NCI-H1092 (cell line): ENCODE measurements around the gene PCK2.

ENCODE experiments used
- DNase-seq: peaks from one replicate; lab custom pipeline; 2025; lab: John Stamatoyannopoulos, UW

Gene PCK2

DNA sequence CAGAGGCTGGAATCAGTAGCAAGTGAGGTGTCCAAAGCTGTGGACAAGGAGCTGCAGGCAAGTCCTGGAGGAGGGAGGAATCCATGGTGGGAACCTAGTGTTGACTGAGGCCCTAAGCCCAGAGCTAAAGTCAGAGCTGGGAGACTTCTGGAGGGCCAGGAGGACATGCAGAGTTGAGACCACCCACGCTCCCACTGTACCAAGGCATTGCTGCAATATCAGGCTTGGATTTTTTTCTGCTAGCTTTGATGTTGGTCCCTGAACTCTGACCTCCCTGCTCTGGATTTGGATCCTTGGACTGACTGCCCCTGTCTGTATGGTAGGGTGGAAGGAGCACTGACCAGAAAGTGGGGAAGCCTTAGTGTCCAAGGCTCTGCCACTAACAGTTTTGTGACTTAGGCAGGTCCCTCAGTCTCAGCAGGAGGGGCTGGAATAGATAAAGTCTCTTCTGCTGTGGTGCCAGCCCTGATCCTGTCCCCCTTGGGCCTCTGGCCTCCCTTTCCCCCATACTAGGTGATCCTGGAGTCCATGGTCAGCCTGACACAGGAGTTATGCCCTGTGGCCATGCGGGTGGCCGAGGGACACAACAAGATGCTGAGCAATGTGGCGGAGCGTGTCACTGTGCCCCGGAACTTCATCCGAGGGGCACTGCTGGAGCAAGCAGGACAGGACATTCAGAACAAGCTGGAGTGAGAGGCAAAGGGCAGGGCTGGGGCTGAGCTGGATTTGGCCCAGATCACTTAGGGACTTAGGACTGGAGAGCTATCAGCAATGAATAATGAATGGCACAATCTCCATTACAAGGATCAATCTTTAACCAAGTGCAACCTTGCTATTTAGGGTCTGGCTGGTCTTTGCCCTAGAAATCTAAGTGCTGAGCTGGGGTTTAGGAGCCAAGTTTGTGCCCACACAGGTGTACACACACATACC is 32.9 kb upstream of the PCK2 start:
- DNase-seq: no peak

- no peak for DNase-seq
Measured at GRCh38 chr14:24062216-24062980, 31.7 kb upstream of the PCK2 start.

DNA sequence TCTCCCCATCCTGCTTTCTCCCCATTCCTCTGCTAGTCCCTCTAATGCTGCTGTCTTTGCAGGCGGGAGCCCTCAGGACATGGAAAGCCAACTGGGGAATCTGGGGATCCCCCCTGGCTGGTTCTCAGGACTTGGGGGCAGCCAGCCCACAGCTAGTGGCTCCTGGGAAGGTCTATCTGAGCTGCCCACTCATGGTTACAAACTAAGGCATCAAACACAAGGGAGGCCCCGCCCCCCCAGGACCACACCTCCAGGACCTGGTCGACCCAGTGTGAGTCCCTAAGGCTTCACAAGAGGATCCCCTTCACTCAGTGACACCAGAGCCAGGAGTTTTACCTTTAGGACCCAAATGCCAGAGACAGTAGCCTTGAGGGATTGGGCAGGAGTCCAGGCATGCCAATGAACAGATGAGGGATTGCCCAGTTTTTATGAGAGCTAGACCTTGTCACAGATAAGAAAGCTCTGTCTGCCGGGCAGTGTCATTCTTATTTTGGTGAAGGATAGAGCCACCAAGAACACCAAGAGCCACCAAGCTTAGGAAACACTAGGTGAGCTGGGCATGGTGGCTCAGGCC is 30.8 kb upstream of the PCK2 start:
- DNase-seq: no peak

GRCh38 chr14:24064091-24064795 is 29.9 kb upstream of the PCK2 start:
- no peak for DNase-seq

DNA sequence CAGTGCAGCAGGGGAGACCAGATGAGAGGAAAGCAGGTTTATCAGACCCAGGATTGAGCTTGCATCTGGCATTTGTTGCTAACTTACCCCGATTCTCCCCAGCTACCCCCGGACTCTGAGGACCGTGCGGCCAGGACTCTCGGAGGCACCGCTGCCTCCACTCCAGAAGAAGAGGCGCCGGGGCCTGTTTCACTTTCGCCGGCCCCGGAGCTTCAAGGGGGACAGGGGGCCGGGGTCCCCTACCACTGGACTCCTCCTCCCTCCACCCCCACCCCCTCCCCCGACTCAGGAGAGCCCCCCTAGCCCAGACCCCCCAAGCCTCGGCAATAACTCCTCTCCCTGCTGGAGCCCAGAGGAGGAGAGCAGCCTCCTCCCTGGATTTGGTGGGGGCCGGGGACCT is 29.3 kb upstream of the PCK2 start:
- no peak for DNase-seq

- DNase-seq: no peak
Measured at GRCh38 chr14:24065408-24065807, 28.7 kb upstream of the PCK2 start.

GRCh38 chr14:24066496-24067132 is 27.5 kb upstream of the PCK2 start:
- no peak for DNase-seq

DNA sequence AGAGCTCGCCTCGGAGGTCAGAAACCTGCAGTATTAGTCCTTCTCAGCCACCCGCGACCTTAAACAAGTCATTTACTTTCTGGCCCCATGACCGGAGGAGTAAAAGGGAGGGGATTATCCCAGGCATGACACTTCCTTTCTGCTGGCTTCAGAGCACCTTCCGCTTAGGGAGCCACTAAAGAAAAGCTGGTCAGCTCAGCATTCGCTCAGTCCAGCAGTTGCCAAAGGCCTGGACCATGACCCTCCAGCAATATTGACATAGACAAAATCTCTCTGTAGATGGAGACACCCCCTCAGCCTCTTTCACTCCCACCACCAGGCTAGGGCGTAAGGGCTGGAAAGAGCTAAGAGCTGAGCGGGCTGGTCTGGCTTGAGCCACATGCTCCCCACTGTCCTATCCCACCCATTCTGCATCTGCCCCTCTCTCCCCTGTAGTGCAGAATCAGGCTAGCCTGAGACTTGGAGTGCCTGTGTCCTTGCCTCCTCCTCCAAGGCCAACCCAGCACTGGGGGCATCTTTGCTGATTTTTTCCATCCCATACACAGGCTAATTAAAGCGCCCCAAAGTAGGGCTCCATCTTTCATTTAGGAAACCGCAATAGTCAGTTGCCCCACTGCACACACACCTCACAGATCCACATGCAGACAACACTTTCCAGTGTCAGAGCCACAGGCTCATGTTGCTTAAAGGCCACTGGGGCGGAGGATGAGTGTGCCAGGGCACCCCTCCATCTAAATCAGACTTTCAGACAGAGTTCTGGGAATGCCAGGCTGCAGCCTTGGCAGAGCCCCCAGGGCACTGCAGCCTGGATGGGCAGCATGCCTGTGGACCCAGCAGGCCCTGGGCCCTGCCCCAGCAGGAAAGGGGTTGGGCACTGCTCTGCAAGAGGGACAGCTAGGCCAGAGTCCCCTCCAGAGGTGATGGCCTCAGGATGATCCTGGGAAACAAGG is 26.7 kb upstream of the PCK2 start:
- no peak for DNase-seq

DNA sequence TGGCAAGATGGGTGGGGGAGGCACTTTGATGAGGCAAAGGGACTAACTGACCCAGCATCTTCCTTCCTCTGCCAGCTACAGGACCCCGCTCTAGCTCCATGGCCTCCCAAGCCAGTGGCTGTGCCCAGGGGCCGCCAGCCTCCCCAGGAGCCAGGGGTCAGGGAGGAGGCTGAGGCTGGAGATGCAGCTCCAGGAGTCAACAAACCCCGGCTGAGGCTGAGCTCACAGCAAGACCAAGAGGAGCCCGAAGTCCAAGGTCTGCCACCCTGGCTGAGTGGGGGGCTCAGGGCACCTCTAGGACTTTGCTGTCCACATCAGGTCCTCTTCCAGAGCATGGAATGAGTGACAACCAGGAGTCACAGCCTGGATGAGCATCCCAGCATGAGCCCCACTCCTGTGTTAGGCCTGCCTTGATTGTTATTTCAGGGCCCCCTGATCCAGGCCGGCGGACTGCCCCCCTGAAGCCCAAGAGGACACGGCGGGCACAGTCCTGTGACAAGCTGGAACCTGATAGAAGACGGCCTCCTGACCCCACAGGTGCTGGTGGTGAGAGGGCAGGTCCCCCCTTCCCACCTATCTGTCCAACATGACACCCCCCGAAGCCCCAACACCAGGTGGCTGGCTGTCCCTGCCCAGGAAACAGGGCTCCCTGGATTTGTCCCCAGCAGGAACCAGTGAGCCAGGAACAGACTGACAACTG is 25.2 kb upstream of the PCK2 start:
- no peak for DNase-seq

DNA sequence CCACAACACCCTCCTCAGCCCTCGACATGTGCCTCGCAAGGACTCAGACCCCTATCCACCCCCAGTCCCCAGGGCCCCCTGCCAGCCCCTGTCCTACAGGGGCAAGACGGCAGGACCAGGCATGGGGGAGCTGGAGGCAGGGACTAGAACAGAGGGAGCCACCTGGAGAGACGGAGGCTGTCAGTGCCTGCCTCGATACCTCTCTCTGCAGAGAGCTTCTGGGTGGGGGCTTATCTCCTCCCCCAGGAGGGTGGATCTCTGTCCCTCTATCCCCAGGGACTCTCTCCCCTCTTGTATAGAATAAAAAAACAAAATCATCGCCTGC is 24.7 kb upstream of the PCK2 start:
- no peak for DNase-seq

DNA sequence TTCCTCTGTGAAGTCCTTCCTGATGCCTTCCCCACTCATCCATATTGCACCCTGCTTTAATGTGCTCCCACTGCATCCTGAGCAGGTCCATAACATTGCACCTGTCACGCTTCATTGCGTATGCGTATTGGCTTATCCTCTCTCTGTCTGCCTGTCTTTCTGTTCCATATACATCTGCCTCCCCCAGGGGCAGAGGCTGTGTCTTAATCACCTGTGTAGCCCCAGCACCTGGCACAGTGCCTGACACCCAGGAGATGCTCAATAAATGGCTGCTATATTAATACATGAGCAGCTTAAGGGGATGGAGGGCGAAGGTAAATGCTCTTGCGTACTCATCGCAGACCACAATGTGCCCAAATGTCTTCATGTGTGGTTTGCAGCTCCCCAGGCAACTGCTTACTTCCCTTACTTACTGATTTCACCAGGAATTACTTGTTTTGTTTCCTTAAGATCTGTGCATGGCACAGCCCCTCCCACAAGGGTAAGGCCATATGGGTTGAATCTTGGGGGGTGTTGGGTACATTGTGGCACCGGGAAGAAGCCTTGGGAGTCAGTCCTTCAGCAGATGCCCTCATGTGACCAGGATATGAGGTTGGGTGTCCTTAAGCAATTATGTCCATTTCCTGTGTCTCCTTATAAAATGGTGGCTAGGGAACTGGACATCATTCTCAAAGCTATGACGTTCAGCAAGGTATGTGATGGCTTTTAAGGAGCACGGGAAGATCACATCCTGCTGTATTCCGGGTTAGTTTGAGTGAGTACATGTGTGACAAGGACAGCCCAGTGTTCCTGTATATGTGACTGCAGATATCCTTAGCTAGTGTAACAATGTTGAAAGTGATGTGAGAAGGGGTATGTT is 23.6 kb upstream of the PCK2 start:
- DNase-seq: no peak

DNA sequence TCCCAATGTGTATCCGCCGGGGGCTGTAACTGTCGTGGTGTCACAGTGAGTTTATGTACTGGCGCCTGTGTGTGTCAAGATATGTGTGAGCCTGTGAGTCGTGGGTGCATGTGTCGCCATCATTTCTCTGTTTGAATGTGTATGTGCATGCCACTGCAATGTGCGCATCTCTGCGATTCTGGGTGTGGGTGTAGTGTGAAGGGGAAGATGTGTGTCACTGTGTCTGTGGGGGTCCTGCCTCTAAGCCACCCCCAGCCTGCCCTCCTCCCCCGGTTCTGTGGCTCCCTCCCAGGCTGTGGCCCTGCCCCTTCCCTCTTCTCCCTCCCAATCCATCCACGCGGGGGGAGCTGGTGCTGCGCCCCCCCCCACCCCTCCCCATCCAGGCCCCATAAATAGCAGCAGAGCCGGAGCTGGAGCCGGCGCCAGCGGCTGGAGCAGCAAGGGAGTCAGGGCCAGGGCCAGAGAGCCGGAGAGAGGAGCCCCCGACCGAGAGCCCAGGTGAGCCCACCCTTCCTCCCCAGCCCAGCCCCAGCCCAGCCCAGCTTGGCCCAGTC is 22.9 kb upstream of the PCK2 start, which contains the start of gene CPNE6:
Gene CPNE6, plus strand, starts transcription at position 419 of the 554 bp plus-strand sequence. CDS start 1,375 bp downstream, outside the sequence.
- no peak for DNase-seq

- no peak for DNase-seq
Measured at GRCh38 chr14:24071836-24072430, 22.2 kb upstream of the PCK2 start.

- DNase-seq: peak; percentile 45
Measured at GRCh38 chr14:24072436-24072835, 21.7 kb upstream of the PCK2 start.

GRCh38 chr14:24072881-24073877 is 20.9 kb upstream of the PCK2 start:
- DNase-seq: no peak

GRCh38 chr14:24074625-24075484 is 19.3 kb upstream of the PCK2 start:
- no peak for DNase-seq
